Measurements from ENCODE around the gene IFIT3.

The IFIT3 gene

DNA sequence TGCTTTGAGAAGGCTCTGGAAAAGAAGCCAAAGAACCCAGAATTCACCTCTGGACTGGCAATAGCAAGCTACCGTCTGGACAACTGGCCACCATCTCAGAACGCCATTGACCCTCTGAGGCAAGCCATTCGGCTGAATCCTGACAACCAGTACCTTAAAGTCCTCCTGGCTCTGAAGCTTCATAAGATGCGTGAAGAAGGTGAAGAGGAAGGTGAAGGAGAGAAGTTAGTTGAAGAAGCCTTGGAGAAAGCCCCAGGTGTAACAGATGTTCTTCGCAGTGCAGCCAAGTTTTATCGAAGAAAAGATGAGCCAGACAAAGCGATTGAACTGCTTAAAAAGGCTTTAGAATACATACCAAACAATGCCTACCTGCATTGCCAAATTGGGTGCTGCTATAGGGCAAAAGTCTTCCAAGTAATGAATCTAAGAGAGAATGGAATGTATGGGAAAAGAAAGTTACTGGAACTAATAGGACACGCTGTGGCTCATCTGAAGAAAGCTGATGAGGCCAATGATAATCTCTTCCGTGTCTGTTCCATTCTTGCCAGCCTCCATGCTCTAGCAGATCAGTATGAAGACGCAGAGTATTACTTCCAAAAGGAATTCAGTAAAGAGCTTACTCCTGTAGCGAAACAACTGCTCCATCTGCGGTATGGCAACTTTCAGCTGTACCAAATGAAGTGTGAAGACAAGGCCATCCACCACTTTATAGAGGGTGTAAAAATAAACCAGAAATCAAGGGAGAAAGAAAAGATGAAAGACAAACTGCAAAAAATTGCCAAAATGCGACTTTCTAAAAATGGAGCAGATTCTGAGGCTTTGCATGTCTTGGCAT is 21.1 kb upstream of the IFIT3 start:
- no peak overlapping the region for H3K27ac ChIP-seq (ENCODE audit: low read depth, low read length)
- no peak overlapping the region for H3K14ac ChIP-seq (ENCODE audit: low read length)
- no peak overlapping the region for H2BK120ac ChIP-seq (ENCODE audit: insufficient read depth, low read length, poor library complexity)
- no CpG with 5 or more reads among the region's 13 CpGs for WGBS (ENCODE audit: extremely low coverage, insufficient coverage, insufficient read length)
- H3K4ac ChIP-seq (ENCODE audit: low read depth, low read length), result no peak overlapping the region
- no peaks in the 10 kb centered on the region for H3K79me1 ChIP-seq (ENCODE audit: low read length)
- no peak overlapping the region for H3K9ac ChIP-seq (ENCODE audit: low read length)
- no peak overlapping the region for H2BK5ac ChIP-seq (ENCODE audit: low read depth, low read length, poor library complexity)
- no peak overlapping the region for H4K8ac ChIP-seq (ENCODE audit: low read depth, low read length)
- H4K91ac ChIP-seq (ENCODE audit: low read depth, low read length), result no peak overlapping the region
- peak overlapping the region; percentile 6 for H2AFZ ChIP-seq (ENCODE audit: insufficient read depth, low read length, poor library complexity)
- no peaks in the 10 kb centered on the region for H3K79me2 ChIP-seq (ENCODE audit: control insufficient read depth, insufficient read depth, low read length, poor library complexity)
- no peak overlapping the region for H3K4me3 ChIP-seq (ENCODE audit: low read depth, low read length)
- no peak overlapping the region for H2AK5ac ChIP-seq (ENCODE audit: low read length)
- no peaks in the 10 kb centered on the region for H3K27me3 ChIP-seq (ENCODE audit: insufficient read depth, low read length)
- no peak overlapping the region for H3K18ac ChIP-seq (ENCODE audit: low read length)
- no peaks in the 10 kb centered on the region for H3K9me3 ChIP-seq (ENCODE audit: insufficient read depth, low read depth, low read length)
- no peaks in the 10 kb centered on the region for H3K36me3 ChIP-seq (ENCODE audit: control insufficient read depth in 1 of 2, insufficient read depth in 2 of 2, low read length in 2 of 2)
- H4K12ac ChIP-seq (ENCODE audit: low read depth, low read length), result no peak overlapping the region
- H2BK12ac ChIP-seq (ENCODE audit: low read length), result no peak overlapping the region
- no peak overlapping the region for H3K4me2 ChIP-seq (ENCODE audit: low read length)
- no peaks in the 10 kb centered on the region for H3K4me1 ChIP-seq (ENCODE audit: control insufficient read depth in 1 of 2, insufficient read depth in 2 of 2, low read length in 2 of 2)
- DNase-seq, result peak in 1 of 2 donors; percentile 20
- no peak overlapping the region for H3K23ac ChIP-seq (ENCODE audit: low read length)

DNA sequence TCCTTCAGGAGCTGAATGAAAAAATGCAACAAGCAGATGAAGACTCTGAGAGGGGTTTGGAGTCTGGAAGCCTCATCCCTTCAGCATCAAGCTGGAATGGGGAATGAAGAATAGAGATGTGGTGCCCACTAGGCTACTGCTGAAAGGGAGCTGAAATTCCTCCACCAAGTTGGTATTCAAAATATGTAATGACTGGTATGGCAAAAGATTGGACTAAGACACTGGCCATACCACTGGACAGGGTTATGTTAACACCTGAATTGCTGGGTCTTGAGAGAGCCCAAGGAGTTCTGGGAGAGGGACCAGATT is 20.6 kb upstream of the IFIT3 start:
- peak in 1 of 2 donors; percentile 64 for DNase-seq

DNA sequence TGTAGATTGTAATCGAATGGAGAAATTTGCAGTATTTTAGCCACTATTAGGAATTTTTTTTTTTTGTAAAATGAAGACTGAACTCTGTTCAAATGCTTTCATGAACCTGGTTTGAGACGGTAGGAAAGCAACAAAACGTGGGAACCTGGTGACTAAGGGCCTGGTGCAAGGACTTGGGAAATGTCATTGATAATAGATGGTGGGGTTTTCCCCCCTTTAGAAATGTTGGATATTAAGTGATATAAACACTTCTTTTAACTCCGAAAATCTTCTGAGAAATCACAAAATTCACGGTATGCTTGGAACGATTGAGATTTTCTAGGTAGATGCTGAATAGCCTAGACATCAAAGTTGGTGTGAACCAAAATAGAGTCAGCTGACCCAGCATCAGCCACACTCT is 19.5 kb upstream of the IFIT3 start:
- H3K27me3 ChIP-seq (ENCODE audit: insufficient read depth, low read length), result no peaks in the 10 kb centered on the region
- H3K23ac ChIP-seq (ENCODE audit: low read length), result no peak overlapping the region
- no peak overlapping the region for H4K12ac ChIP-seq (ENCODE audit: low read depth, low read length)
- no peak overlapping the region for H3K4ac ChIP-seq (ENCODE audit: low read depth, low read length)
- H3K4me2 ChIP-seq (ENCODE audit: low read length), result no peak overlapping the region
- H2AFZ ChIP-seq (ENCODE audit: insufficient read depth, low read length, poor library complexity), result no peak overlapping the region
- H2BK120ac ChIP-seq (ENCODE audit: insufficient read depth, low read length, poor library complexity), result no peak overlapping the region
- H3K4me3 ChIP-seq (ENCODE audit: low read depth, low read length), result no peak overlapping the region
- no peak overlapping the region for H2BK12ac ChIP-seq (ENCODE audit: low read length)
- no peak overlapping the region for H4K8ac ChIP-seq (ENCODE audit: low read depth, low read length)
- no peak overlapping the region for H3K18ac ChIP-seq (ENCODE audit: low read length)
- peak in 1 of 2 donors; percentile 65 for DNase-seq
- H4K91ac ChIP-seq (ENCODE audit: low read depth, low read length), result no peak overlapping the region
- no peak overlapping the region for H3K27ac ChIP-seq (ENCODE audit: low read depth, low read length)
- no peaks in the 10 kb centered on the region for H3K4me1 ChIP-seq (ENCODE audit: control insufficient read depth in 1 of 2, insufficient read depth in 2 of 2, low read length in 2 of 2)
- H3K9me3 ChIP-seq (ENCODE audit: insufficient read depth, low read depth, low read length), result no peaks in the 10 kb centered on the region
- H3K79me1 ChIP-seq (ENCODE audit: low read length), result no peaks in the 10 kb centered on the region
- H3K14ac ChIP-seq (ENCODE audit: low read length), result no peak overlapping the region
- H2BK5ac ChIP-seq (ENCODE audit: low read depth, low read length, poor library complexity), result no peak overlapping the region
- no CpG with 5 or more reads among the region's 6 CpGs for WGBS (ENCODE audit: extremely low coverage, insufficient coverage, insufficient read length)
- no peaks in the 10 kb centered on the region for H3K79me2 ChIP-seq (ENCODE audit: control insufficient read depth, insufficient read depth, low read length, poor library complexity)
- H2AK5ac ChIP-seq (ENCODE audit: low read length), result no peak overlapping the region
- no peak overlapping the region for H3K9ac ChIP-seq (ENCODE audit: low read length)
- H3K36me3 ChIP-seq (ENCODE audit: control insufficient read depth in 1 of 2, insufficient read depth in 2 of 2, low read length in 2 of 2), result no peaks in the 10 kb centered on the region

More for the DNA sequence above, 20.6 kb upstream of the IFIT3 start:
- no peak overlapping the region for H3K4me3 ChIP-seq (ENCODE audit: low read depth, low read length)
- H3K14ac ChIP-seq (ENCODE audit: low read length), result no peak overlapping the region
- no peak overlapping the region for H3K23ac ChIP-seq (ENCODE audit: low read length)
- no peak overlapping the region for H2BK5ac ChIP-seq (ENCODE audit: low read depth, low read length, poor library complexity)
- H2AK5ac ChIP-seq (ENCODE audit: low read length), result no peak overlapping the region
- no peak overlapping the region for H4K91ac ChIP-seq (ENCODE audit: low read depth, low read length)
- no peak overlapping the region for H3K4me2 ChIP-seq (ENCODE audit: low read length)
- no peaks in the 10 kb centered on the region for H3K36me3 ChIP-seq (ENCODE audit: control insufficient read depth in 1 of 2, insufficient read depth in 2 of 2, low read length in 2 of 2)
- no peak overlapping the region for H4K12ac ChIP-seq (ENCODE audit: low read depth, low read length)
- H3K4ac ChIP-seq (ENCODE audit: low read depth, low read length), result no peak overlapping the region
- no peak overlapping the region for H2BK120ac ChIP-seq (ENCODE audit: insufficient read depth, low read length, poor library complexity)
- no peak overlapping the region for H3K18ac ChIP-seq (ENCODE audit: low read length)
- H3K9me3 ChIP-seq (ENCODE audit: insufficient read depth, low read depth, low read length), result no peaks in the 10 kb centered on the region
- H2BK12ac ChIP-seq (ENCODE audit: low read length), result no peak overlapping the region
- H3K9ac ChIP-seq (ENCODE audit: low read length), result no peak overlapping the region
- no peak overlapping the region for H4K8ac ChIP-seq (ENCODE audit: low read depth, low read length)
- H3K4me1 ChIP-seq (ENCODE audit: control insufficient read depth in 1 of 2, insufficient read depth in 2 of 2, low read length in 2 of 2), result no peaks in the 10 kb centered on the region
- no peak overlapping the region for H3K27ac ChIP-seq (ENCODE audit: low read depth, low read length)
- no peaks in the 10 kb centered on the region for H3K79me2 ChIP-seq (ENCODE audit: control insufficient read depth, insufficient read depth, low read length, poor library complexity)
- H3K79me1 ChIP-seq (ENCODE audit: low read length), result no peaks in the 10 kb centered on the region
- no peaks in the 10 kb centered on the region for H3K27me3 ChIP-seq (ENCODE audit: insufficient read depth, low read length)
- H2AFZ ChIP-seq (ENCODE audit: insufficient read depth, low read length, poor library complexity), result no peak overlapping the region

DNA sequence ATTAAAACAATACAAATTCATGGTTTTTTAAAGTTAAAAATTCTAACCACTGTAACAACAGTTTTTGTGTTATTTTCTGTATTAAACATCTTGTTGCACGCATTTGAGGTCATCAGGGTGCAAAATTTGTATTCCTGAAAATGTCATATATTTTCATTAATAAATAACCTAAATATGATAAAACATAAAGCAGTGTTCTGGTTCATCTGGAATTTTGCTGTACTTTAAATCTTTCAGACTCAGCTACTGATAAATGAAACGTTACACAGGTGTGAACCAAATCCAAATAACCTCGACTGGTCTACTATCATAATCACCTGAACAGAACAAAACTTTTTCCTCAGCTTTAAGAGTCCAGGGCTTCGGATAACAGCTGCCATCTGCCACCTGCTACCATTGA is 19.1 kb upstream of the IFIT3 start:
- DNase-seq, result no peak
- H2BK120ac ChIP-seq (ENCODE audit: insufficient read depth, low read length, poor library complexity), result no peak overlapping the region
- H3K4me3 ChIP-seq (ENCODE audit: low read depth, low read length), result no peak overlapping the region
- WGBS (ENCODE audit: extremely low coverage, insufficient coverage, insufficient read length), result no CpG with 5 or more reads among the region's 4 CpGs
- H3K79me1 ChIP-seq (ENCODE audit: low read length), result no peaks in the 10 kb centered on the region
- H2AFZ ChIP-seq (ENCODE audit: insufficient read depth, low read length, poor library complexity), result no peak overlapping the region
- H3K4me1 ChIP-seq (ENCODE audit: control insufficient read depth in 1 of 2, insufficient read depth in 2 of 2, low read length in 2 of 2), result no peaks in the 10 kb centered on the region
- no peak overlapping the region for H3K4ac ChIP-seq (ENCODE audit: low read depth, low read length)
- H2AK5ac ChIP-seq (ENCODE audit: low read length), result no peak overlapping the region
- H3K23ac ChIP-seq (ENCODE audit: low read length), result no peak overlapping the region
- H3K9me3 ChIP-seq (ENCODE audit: insufficient read depth, low read depth, low read length), result no peaks in the 10 kb centered on the region
- no peak overlapping the region for H3K14ac ChIP-seq (ENCODE audit: low read length)
- no peak overlapping the region for H3K18ac ChIP-seq (ENCODE audit: low read length)
- no peak overlapping the region for H3K9ac ChIP-seq (ENCODE audit: low read length)
- no peak overlapping the region for H4K8ac ChIP-seq (ENCODE audit: low read depth, low read length)
- H4K12ac ChIP-seq (ENCODE audit: low read depth, low read length), result no peak overlapping the region
- no peaks in the 10 kb centered on the region for H3K36me3 ChIP-seq (ENCODE audit: control insufficient read depth in 1 of 2, insufficient read depth in 2 of 2, low read length in 2 of 2)
- H3K79me2 ChIP-seq (ENCODE audit: control insufficient read depth, insufficient read depth, low read length, poor library complexity), result no peaks in the 10 kb centered on the region
- no peak overlapping the region for H3K27ac ChIP-seq (ENCODE audit: low read depth, low read length)
- no peak overlapping the region for H2BK12ac ChIP-seq (ENCODE audit: low read length)
- H3K27me3 ChIP-seq (ENCODE audit: insufficient read depth, low read length), result no peaks in the 10 kb centered on the region
- no peak overlapping the region for H3K4me2 ChIP-seq (ENCODE audit: low read length)
- H2BK5ac ChIP-seq (ENCODE audit: low read depth, low read length, poor library complexity), result no peak overlapping the region
- no peak overlapping the region for H4K91ac ChIP-seq (ENCODE audit: low read depth, low read length)

Data from trophoblast cell (in vitro differentiated cells and primary cell).